Type B pancreatic cell (in vitro differentiated cells): ENCODE results near the gene RCSD1. TPM values are rescaled to one million over a fixed set of nuclear protein-coding genes. Genes with fewer than 3 reads are reported as not detected.

Experiments used
- DNase-seq: peaks from one replicate; pipeline ENCODE4 v3.0.0; 2021; ENCODE audit warnings: mixed read lengths; ENCODE audit not compliant: unreplicated experiment; ENCODE audit errors: extremely low spot score
- H3K27ac Mint-ChIP-seq: 2 replicates; pipeline ENCODE4 v1.8.0; 2021; ENCODE audit warnings: mild to moderate bottlenecking, mixed read lengths
- H3K27me3 Mint-ChIP-seq: 2 replicates; pipeline ENCODE4 v1.8.0; 2021; ENCODE audit warnings: mixed read lengths
- H3K36me3 Mint-ChIP-seq: 2 replicates; pipeline ENCODE4 v1.8.0; 2021; ENCODE audit warnings: mixed read lengths
- H3K4me1 Mint-ChIP-seq: one replicate; pipeline ENCODE4 v1.8.0; 2021; ENCODE audit warnings: mixed read lengths; ENCODE audit not compliant: unreplicated experiment
- H3K4me3 Mint-ChIP-seq: 2 replicates; pipeline ENCODE4 v1.8.0; 2021; ENCODE audit warnings: mild to moderate bottlenecking, mixed read lengths
- H3K9me3 Mint-ChIP-seq: 2 replicates; pipeline ENCODE4 v1.8.0; 2021; ENCODE audit warnings: mixed read lengths
- total RNA-seq: library from RNA; stranded (reverse); gene quantifications from 2 replicates; pipeline ENCODE4 v1.2.1, GENCODE V29; 2021; ENCODE audit warnings: low replicate concordance
- TF ChIP-seq, protein P1 (sequence below): fragments of 200-600 bp; sonication (generic); conservative IDR thresholded peaks from 2 replicates; pipeline ENCODE4 v1.5.0; 2021; ENCODE audit warnings: antibody characterized with exemption, mild to moderate bottlenecking

Gene RCSD1
- total RNA-seq, 1 donor from 2014 or later, result 0.75 TPM

DNA sequence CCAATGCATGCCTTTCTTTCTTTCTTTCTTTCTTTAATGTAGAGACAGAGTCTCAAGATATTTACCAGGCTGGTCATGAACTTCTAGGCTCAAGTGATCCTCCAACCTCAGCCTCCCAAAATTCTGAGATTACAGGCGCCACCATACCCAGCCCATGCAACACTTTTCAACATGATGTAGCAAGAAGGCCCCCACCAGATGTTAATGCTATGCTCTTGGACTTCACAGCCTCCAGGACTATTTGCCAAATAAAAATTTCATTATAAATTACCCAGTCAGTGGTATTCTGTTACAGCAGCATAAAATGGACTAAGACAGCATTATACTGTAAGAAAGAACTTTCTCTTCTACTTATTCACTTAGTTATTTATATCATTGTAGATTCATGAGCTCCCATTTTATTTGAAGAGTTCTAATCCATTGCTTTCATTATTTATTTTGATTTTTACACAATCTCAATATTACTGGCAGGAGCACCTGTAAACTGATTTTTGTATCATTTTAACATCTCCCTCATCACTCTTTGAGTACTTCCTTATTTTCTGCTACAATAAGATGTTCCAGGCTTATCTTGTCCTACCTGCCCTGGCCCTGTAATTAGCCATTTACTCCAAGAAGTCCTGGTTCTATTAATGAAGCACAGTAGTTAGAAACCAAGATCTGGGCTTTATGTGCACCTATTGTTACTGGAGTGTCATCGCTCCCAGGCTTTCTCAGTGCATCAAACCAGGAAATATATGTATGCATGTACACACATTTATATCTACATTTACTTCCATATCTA is 4.8 kb upstream of the RCSD1 start:
- H3K27me3 Mint-ChIP-seq, result peaks cover 36% of the 10 kb centered on the region
- no peak for DNase-seq
- no peaks in the 10 kb centered on the region for H3K4me1 Mint-ChIP-seq
- H3K27ac Mint-ChIP-seq, result no peak overlapping the region
- no peaks in the 10 kb centered on the region for H3K36me3 Mint-ChIP-seq
- peaks cover 7% of the 10 kb centered on the region for H3K9me3 Mint-ChIP-seq
- TF ChIP-seq, protein P1, sequence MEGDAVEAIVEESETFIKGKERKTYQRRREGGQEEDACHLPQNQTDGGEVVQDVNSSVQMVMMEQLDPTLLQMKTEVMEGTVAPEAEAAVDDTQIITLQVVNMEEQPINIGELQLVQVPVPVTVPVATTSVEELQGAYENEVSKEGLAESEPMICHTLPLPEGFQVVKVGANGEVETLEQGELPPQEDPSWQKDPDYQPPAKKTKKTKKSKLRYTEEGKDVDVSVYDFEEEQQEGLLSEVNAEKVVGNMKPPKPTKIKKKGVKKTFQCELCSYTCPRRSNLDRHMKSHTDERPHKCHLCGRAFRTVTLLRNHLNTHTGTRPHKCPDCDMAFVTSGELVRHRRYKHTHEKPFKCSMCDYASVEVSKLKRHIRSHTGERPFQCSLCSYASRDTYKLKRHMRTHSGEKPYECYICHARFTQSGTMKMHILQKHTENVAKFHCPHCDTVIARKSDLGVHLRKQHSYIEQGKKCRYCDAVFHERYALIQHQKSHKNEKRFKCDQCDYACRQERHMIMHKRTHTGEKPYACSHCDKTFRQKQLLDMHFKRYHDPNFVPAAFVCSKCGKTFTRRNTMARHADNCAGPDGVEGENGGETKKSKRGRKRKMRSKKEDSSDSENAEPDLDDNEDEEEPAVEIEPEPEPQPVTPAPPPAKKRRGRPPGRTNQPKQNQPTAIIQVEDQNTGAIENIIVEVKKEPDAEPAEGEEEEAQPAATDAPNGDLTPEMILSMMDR, result no peak
- H3K4me3 Mint-ChIP-seq, result no peak overlapping the region

DNA sequence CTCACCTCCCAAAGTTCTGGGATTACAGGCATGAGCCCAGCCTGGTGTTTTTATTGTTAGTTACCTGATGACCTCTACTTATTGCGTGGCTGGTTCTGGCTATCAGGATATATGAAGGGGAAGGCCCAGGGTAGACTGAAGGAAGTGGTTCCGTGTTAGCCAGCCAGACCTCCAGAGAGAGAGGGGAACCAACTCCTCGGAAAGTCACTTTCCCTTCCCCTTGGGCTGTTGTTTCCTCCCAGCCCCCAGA is 2.5 kb upstream of the RCSD1 start:
- no peak for DNase-seq
- Mint-ChIP-seq H3K36me3 (no peaks in the 10 kb centered on the region), H3K27me3 (peaks cover 58% of the 10 kb centered on the region), H3K9me3 (peaks cover 7% of the 10 kb centered on the region), H3K4me3 (no peak overlapping the region), H3K27ac (no peak overlapping the region), H3K4me1 (peaks cover 4% of the 10 kb centered on the region)
- TF ChIP-seq, protein P1, result no peak

DNA sequence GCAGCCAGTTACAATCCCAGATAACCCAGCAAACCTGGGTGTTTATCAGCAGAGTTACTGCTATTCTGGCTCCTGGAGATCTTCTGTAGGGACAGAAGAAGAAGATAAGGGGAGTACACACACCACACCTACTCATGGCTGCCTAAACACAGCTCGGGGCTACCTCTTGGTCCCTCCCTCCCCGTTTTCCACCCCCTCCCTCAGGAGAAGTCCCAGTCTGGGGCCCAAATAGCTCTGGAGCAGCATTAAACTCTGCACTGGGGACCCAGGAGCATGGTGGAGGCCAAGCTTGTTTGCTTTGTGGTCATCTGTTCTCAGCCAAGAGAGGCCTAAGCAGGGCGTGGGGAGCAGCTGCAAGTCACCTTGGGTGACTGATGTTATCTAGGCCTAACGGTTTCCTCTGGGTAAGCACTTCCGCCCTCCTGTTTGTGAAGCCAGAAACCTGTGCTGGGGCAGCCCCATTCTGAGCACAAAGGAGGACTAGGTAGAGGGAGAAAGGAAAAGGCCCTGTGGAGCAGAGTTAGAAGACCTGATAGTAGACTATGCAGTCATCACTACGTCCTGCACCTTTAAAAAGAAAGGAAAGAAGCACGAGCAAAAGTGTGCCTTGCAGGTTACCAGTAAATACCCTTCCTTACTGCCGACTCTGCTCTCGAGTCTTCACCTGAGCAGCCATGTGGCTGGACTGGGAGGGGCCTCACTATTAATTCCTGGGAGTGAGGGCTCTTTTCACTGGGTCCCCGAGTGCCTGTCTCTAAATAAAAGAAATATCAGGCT is 2.0 kb upstream of the RCSD1 start:
- Mint-ChIP-seq H3K36me3 (no peaks in the 10 kb centered on the region), H3K27me3 (peaks cover 59% of the 10 kb centered on the region), H3K9me3 (peaks cover 7% of the 10 kb centered on the region), H3K27ac (no peak overlapping the region), H3K4me3 (no peak overlapping the region), H3K4me1 (peaks cover 6% of the 10 kb centered on the region)
- TF ChIP-seq, protein P1, result no peak
- peak; percentile 22 for DNase-seq

DNA sequence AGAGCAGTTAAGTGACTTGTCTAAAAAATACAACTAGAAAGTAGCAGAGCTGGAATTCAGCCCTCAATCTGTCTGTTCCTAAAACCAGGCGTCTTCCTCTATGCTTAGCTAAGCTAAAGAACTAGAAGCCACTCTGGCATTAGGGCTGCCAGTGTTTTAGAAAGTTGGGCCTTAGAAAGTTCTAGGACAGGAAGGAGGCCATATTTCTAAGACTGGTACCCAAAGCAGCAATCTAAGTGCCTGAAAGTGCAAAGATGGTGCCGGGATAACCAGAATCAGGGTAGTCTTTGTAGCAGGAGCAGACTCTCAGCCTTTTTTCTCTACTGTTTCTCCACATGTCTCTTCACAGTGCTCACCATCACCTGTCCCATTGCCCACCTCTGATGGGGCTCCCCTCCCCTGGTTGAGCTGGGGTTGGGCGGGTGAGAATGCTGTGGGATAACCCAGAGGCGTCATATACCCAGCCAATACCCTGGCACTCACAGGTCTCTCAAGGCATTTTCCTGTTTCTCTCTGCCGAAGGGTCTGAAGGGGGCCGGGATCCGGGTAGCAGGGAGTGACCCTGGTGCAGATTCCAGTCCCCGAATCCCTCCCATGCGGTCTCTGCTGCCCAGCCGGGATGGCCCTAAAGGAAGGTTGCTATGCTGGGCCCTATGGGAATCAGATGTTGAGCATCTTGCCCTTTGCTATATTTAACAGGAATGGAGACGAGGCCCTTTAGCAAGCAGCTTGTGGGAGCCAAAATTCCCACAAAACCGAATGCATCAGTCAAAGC is 1.1 kb upstream of the RCSD1 start:
- Mint-ChIP-seq H3K27me3 (peaks cover 63% of the 10 kb centered on the region), H3K4me3 (peak overlapping the region; percentile 86), H3K4me1 (peaks cover 6% of the 10 kb centered on the region), H3K9me3 (peaks cover 7% of the 10 kb centered on the region), H3K27ac (no peak overlapping the region), H3K36me3 (no peaks in the 10 kb centered on the region)
- TF ChIP-seq, protein P1, result no peak
- peak; percentile 27 for DNase-seq

DNA sequence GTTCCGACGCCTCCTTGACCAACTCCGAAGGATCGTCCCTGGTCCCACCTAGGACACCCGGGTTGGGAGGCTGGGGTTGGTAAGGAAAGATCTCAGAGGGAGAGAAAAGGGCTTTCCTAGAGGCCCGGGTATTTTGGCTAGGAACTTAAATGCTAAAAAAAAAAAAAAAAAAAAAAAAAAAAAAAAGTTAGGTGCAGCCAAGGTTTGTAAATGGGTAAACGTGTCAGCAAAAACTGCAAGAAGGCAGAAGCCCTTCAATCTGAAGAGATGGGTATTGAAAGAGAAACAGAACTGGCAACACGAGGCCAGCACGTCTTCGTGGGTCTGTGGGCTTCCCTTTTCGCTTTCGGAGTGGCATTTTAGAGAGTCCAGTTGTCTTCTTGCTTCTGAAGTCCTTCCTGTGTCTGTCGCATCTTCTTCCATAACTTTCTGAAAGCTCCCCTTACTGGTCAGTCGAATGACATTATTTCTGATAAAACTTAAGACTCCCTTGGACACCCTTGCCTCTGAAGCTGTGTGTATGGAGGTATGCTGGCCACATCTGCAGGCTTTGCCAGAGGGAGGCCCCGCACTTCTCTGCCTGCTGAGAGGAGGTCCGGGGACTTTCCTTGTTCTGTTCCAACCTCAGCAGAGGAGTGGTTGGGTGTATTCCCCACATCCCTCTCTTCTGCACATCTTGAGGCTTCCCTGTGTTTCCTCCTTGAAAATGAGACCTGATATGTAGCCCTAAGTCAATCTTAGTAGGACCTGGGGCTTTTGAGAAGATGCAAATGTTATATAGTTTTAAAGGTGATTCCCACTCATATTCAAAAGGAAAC is 745 bp downstream of the RCSD1 start:
- Mint-ChIP-seq H3K9me3 (peaks cover 2% of the 10 kb centered on the region), H3K36me3 (no peaks in the 10 kb centered on the region), H3K4me3 (peak overlapping the region; percentile 83), H3K4me1 (peaks cover 10% of the 10 kb centered on the region), H3K27me3 (peaks cover 73% of the 10 kb centered on the region), H3K27ac (no peak overlapping the region)
- TF ChIP-seq, protein P1, result no peak
- no peak for DNase-seq
